K562 (cell line): Measurements from ENCODE around the gene SPZ1. TPM values are rescaled to one million over a fixed set of nuclear protein-coding genes. Genes with fewer than 3 reads are reported as not detected.

ENCODE experiments used
- ATAC-seq: fragments of 200-7000 bp; cut with Tn5 transposase; 3 replicates; pipeline ENCODE4 v1.9.1; 2020; ENCODE audit warnings: moderate library complexity
- BruUV-seq: library from RNA; stranded (reverse); fragments of 400-500 nt; replicated peaks from 2 replicates; lab custom pipeline; 2021; lab: Mats Ljungman, UMichigan
- CTCF ChIA-PET: fragments of 300-600 bp; formaldehyde crosslinking; extraction: SDS; loops from one replicate; lab custom pipeline; 2021; ENCODE audit warnings: low intra/inter-chr PET ratio; lab: Yijun Ruan, JAX
- POLR2A ChIA-PET: fragments of 300-600, 350-650 bp; sonication (Branson Sonifier 250); formaldehyde crosslinking; extraction: SDS; loops from one replicate; lab custom pipeline; 2021; ENCODE audit warnings: antibody characterized with exemption, inconsistent platforms; lab: Yijun Ruan, JAX
- DNase-seq, 4 experiments: peaks; one replicate each; pipeline versions ENCODE4 v3.0.0 to v3.0.0-alpha.2; 2011 to 2018; ENCODE audit warnings: low spot score in 3 of 4, mixed read lengths in 3 of 4; ENCODE audit errors: extremely low read depth in 1 of 4
- FAIRE-seq: peaks from 2 replicates; lab custom pipeline; 2011; peaks lifted over from hg19 to GRCh38; lab: Jason Lieb, UNC
- H2AFZ ChIP-seq: 2 replicates; pipeline ENCODE4 v1.6.0; 2011; ENCODE audit warnings: low read depth, low read length, control low read depth, inconsistent platforms
- H3K27ac ChIP-seq: fragments of 200-600 bp; 3 replicates; pipeline ENCODE4 v1.8.0; 2011; ENCODE audit warnings: low read depth, mild to moderate bottlenecking, control low read depth, inconsistent platforms, low read length, moderate library complexity, mixed read lengths; ENCODE audit errors: extremely low read depth
- H3K27me3 ChIP-seq, 2 experiments: fragments of 300-600 bp in 1 of 2; 2 replicates in 1 of 2; 3 replicates in 1 of 2; pipeline versions ENCODE4 v1.6.0 to v1.8.0; 2011; ENCODE audit warnings: inconsistent platforms in 2 of 2, low read length in 2 of 2, mild to moderate bottlenecking in 1 of 2, mixed read lengths in 1 of 2, moderate library complexity in 1 of 2; ENCODE audit not compliant: control insufficient read depth in 2 of 2, insufficient read depth in 2 of 2
- H3K36me3 ChIP-seq: fragments of 300-600 bp; 3 replicates; pipeline ENCODE4 v1.8.0; 2011; ENCODE audit warnings: mild to moderate bottlenecking, low read length, inconsistent platforms; ENCODE audit not compliant: control insufficient read depth, insufficient read depth
- H3K4me1 ChIP-seq, 2 experiments: fragments of 200-600 bp in 1 of 2; replicated peaks in 1 of 2; 2 replicates in 1 of 2; 3 replicates in 1 of 2; pipeline versions ENCODE4 v1.5.1 to v1.8.0; 2011; ENCODE audit warnings: inconsistent platforms in 2 of 2, low read length in 2 of 2, mild to moderate bottlenecking in 1 of 2, mixed read lengths in 1 of 2, moderate library complexity in 1 of 2; ENCODE audit not compliant: control insufficient read depth in 2 of 2, insufficient read depth in 2 of 2
- H3K4me2 ChIP-seq: 2 replicates; pipeline ENCODE4 v1.6.1; 2011; ENCODE audit warnings: low read length, control low read depth, inconsistent platforms, mixed read lengths; ENCODE audit not compliant: insufficient read depth
- H3K4me3 ChIP-seq: fragments of 200-600 bp; sonication (generic), shearing (Covaris generic); 2 replicates; pipeline ENCODE4 v1.5.1; 2016; ENCODE audit warnings: control low read depth, inconsistent platforms
- H3K79me2 ChIP-seq: fragments of 200-600 bp; 3 replicates; pipeline ENCODE4 v1.8.0; 2011; ENCODE audit warnings: low read length, inconsistent platforms; ENCODE audit not compliant: control insufficient read depth, insufficient read depth
- H3K9ac ChIP-seq, 2 experiments: 2 replicates each; pipeline versions ENCODE4 v1.6.0 to v1.6.1; 2011; ENCODE audit warnings: low read depth in 2 of 2, low read length in 2 of 2, control low read depth in 1 of 2, inconsistent platforms in 1 of 2, mild to moderate bottlenecking in 1 of 2, mixed read lengths in 1 of 2; ENCODE audit not compliant: insufficient read depth in 1 of 2
- H3K9me1 ChIP-seq: one replicate; pipeline ENCODE4 v1.6.0; 2011; ENCODE audit warnings: inconsistent platforms, mild to moderate bottlenecking, low read length, moderate library complexity; ENCODE audit not compliant: control insufficient read depth, insufficient read depth
- H3K9me3 ChIP-seq: replicated peaks from 2 replicates; pipeline ENCODE4 v1.5.1; 2011; ENCODE audit warnings: low read depth, low read length, inconsistent platforms; ENCODE audit not compliant: control insufficient read depth, insufficient read depth
- H4K20me1 ChIP-seq: replicated peaks from 2 replicates; pipeline ENCODE4 v1.6.1; 2011; ENCODE audit warnings: low read length, inconsistent platforms, mixed read lengths; ENCODE audit not compliant: control insufficient read depth, insufficient read depth
- CHD4 ChIP-seq: fragments of 200-600 bp; sonication (generic); IDR thresholded peaks from 3 replicates; pipeline ENCODE4 v1.6.1; 2012; ENCODE audit warnings: low read depth, mild to moderate bottlenecking, mixed read lengths, low read length, inconsistent platforms; ENCODE audit not compliant: insufficient read depth, insufficient replicate concordance, poor library complexity, severe bottlenecking
- JUNB ChIP-seq: fragments of 450-650 bp; formaldehyde crosslinking; conservative IDR thresholded peaks from 2 replicates; pipeline ENCODE4 v1.4.0; 2020; ENCODE audit warnings: mild to moderate bottlenecking
- SAFB2 ChIP-seq: fragments of 200-400 bp; formaldehyde crosslinking; IDR thresholded peaks from 2 replicates; pipeline ENCODE4 v1.6.1; 2018; ENCODE audit warnings: borderline replicate concordance, low read length, low read depth, moderate library complexity; ENCODE audit not compliant: severe bottlenecking
- SMAD2 ChIP-seq: fragments of 150-350 bp; IDR thresholded peaks from 2 replicates; pipeline ENCODE4 v1.6.1; 2014; ENCODE audit warnings: low read depth, mild to moderate bottlenecking, low read length
- WGBS: fragments of 100-300 bp; shearing (Covaris generic); methylation state at CpG from one replicate; pipeline ENCODE4 v1.1.6; 2016; ENCODE audit warnings: low coverage, mixed read lengths; ENCODE audit not compliant: insufficient coverage; ENCODE audit errors: missing lambda C conversion rate; 5-methylcytosine and 5-hydroxymethylcytosine counted together
- in situ Hi-C: fragments of 300-500 bp; cut with MboI; formaldehyde crosslinking; loops from 4 replicates; pipeline ENCODE4 v1.15.0; 2018; ENCODE audit warnings: inconsistent platforms, mixed read lengths
- intact Hi-C: fragments of 100-400 bp; cut with micrococcal nuclease; formaldehyde crosslinking; loops from 2 replicates; pipeline ENCODE4 v1.14.2; 2022
- polyA plus RNA-seq, 8 experiments: library from polyadenylated mRNA; depleted of rRNA in 4 of 8; stranded (reverse) in 5 of 8; unstranded in 3 of 8; fragments of >200 nt; fragmentation: Nextera tagmentation in 2 of 8; fragmentation: Illumina TruSeq in 1 of 8; extraction: Ambion mirVana in 2 of 8; extraction: Trizol in 1 of 8; gene quantifications; 2 replicates each; pipeline versions ENCODE4 v1.2.1 to v1.2.3, GENCODE V29; 2011 to 2014; ENCODE audit warnings: inconsistent platforms in 1 of 8, missing spikeins in 1 of 8
- total RNA-seq, 7 experiments: library from RNA; depleted of rRNA in 6 of 7; stranded (reverse); fragments of >200 nt in 6 of 7; fragmentation: Illumina TruSeq in 2 of 7; extraction: Trizol in 2 of 7; gene quantifications; 2 replicates each; pipeline versions ENCODE4 v1.2.1 to v1.2.3, GENCODE V29; 2011 to 2021; ENCODE audit warnings: low replicate concordance in 1 of 7
- TF ChIP-seq, protein P1 (sequence below), 2 experiments: fragments of 450-650 bp in 1 of 2; sonication (generic) in 1 of 2; formaldehyde crosslinking in 1 of 2; IDR thresholded peaks in 1 of 2; conservative IDR thresholded peaks in 1 of 2; 2 replicates each; pipeline versions ENCODE4 v1.6.1 to v1.8.1; 2016 to 2023; ENCODE audit warnings: mild to moderate bottlenecking in 2 of 2, moderate library complexity in 2 of 2, inconsistent platforms in 1 of 2, missing genetic modification reagents in 1 of 2

Gene SPZ1
- total and polyA plus RNA-seq, 9 of the 15 experiments (the other 6 are each of a cell fraction or from before 2014, with no cell fraction given), result not detected

GRCh38 chr5:80341016-80341775 is 21.4 kb downstream of the SPZ1 start (continued):
- no peak for TF ChIP-seq SMAD2

- POLR2A ChIA-PET, result no interaction called here
- Histone ChIP-seq H3K27ac (no peak overlapping the region), H3K27me3 (no peaks in the 10 kb centered on the region; a peak in 1 of 5 replicates), H4K20me1 (no peaks in the 10 kb centered on the region), H3K4me1 (peaks cover 0 to 4% of the 10 kb centered on the region in 2 experiments; a peak in 1 of 5 replicates), H3K4me2 (no peak overlapping the region), H3K79me2 (no peaks in the 10 kb centered on the region), H3K9me3 (no peaks in the 10 kb centered on the region), H3K9me1 (no peaks in the 10 kb centered on the region), H3K9ac (no peak overlapping the region), H3K4me3 (no peak overlapping the region), H3K36me3 (no peaks in the 10 kb centered on the region), H2AFZ (no peak overlapping the region)
- intact Hi-C loops (no loop called here), in situ Hi-C loops (no loop called here)
- no peak for ATAC-seq
- 30% methylated on average over 3 of the region's 3 CpGs for WGBS
- 0 out of 2 replicates have a peak, but pooled peaks have one; percentile 19 for TF ChIP-seq JUNB (CRISPR knock-in tag)
- TF ChIP-seq CHD4, result no peak
- TF ChIP-seq, protein P1, sequence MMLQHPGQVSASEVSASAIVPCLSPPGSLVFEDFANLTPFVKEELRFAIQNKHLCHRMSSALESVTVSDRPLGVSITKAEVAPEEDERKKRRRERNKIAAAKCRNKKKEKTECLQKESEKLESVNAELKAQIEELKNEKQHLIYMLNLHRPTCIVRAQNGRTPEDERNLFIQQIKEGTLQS (IDR thresholded peaks at IDR 0.05), result peak; percentile 29; the same call in 1 of the 2 replicates
- TF ChIP-seq, protein P1 (CRISPR knock-in tag; conservative IDR thresholded peaks at IDR 0.05), result no peak
- TF ChIP-seq SAFB2, result no peak
- CTCF ChIA-PET, result no interaction called here
- no TSS peak for BruUV-seq
- DNase-seq, result no peak
- FAIRE-seq, result peak; percentile 6
Measured at GRCh38 chr5:80343067-80343466, 23.3 kb downstream of the SPZ1 start.
